MCF 10A (cell line): ENCODE data around the gene KCNMB2. TPM values are rescaled to one million over a fixed set of nuclear protein-coding genes. Genes with fewer than 3 reads are reported as not detected.

Experiments used
- BruUV-seq: library from RNA; stranded (reverse); fragments of 400-500 nt; replicated peaks from 2 replicates; lab custom pipeline; 2021; lab: Mats Ljungman, UMichigan
- CTCF ChIA-PET: fragments of 300-600 bp; sonication (Branson Sonifier 250); formaldehyde crosslinking; extraction: SDS; loops from one replicate; lab custom pipeline; 2021; ENCODE audit warnings: antibody characterized with exemption, inconsistent platforms; lab: Yijun Ruan, JAX
- POLR2A ChIA-PET: fragments of 300-600, 350-650 bp; sonication (Branson Sonifier 250); formaldehyde crosslinking; extraction: SDS; loops from one replicate; lab custom pipeline; 2020; ENCODE audit warnings: antibody characterized with exemption, inconsistent platforms; lab: Yijun Ruan, JAX
- DNase-seq: peaks from one replicate; pipeline ENCODE4 v3.0.0-alpha.2; 2018; ENCODE audit not compliant: unreplicated experiment
- H3K27ac Mint-ChIP-seq: one replicate; pipeline ENCODE4 v1.8.0; 2022; ENCODE audit warnings: mild to moderate bottlenecking, low read depth, mixed read lengths; ENCODE audit not compliant: unreplicated experiment
- H3K27me3 Mint-ChIP-seq: one replicate; pipeline ENCODE4 v1.8.0; 2022; ENCODE audit warnings: mixed read lengths; ENCODE audit not compliant: insufficient read depth, unreplicated experiment
- H3K36me3 Mint-ChIP-seq: one replicate; pipeline ENCODE4 v1.8.0; 2022; ENCODE audit warnings: mild to moderate bottlenecking, moderate library complexity, mixed read lengths; ENCODE audit not compliant: insufficient read depth, unreplicated experiment
- H3K4me1 Mint-ChIP-seq: one replicate; pipeline ENCODE4 v1.8.0; 2022; ENCODE audit warnings: mixed read lengths; ENCODE audit not compliant: insufficient read depth, unreplicated experiment
- H3K4me3 Mint-ChIP-seq: one replicate; pipeline ENCODE4 v1.8.0; 2022; ENCODE audit warnings: mild to moderate bottlenecking, moderate library complexity, mixed read lengths; ENCODE audit not compliant: unreplicated experiment
- H3K9me3 Mint-ChIP-seq: one replicate; pipeline ENCODE4 v1.8.0; 2022; ENCODE audit warnings: mixed read lengths; ENCODE audit not compliant: unreplicated experiment
- intact Hi-C: fragments of 100-400 bp; cut with micrococcal nuclease; formaldehyde crosslinking; loops from 2 replicates; pipeline ENCODE4 v1.14.1; 2022
- total RNA-seq: library from RNA; stranded (reverse); gene quantifications from 2 replicates; pipeline ENCODE4 v1.2.3, GENCODE V29; 2022
- TF ChIP-seq, protein P1 (sequence below): fragments of 200-600 bp; IDR thresholded peaks from one replicate; pipeline ENCODE4 v1.8.0; 2022; ENCODE audit warnings: antibody characterized with exemption, mild to moderate bottlenecking; ENCODE audit not compliant: unreplicated experiment

Gene KCNMB2
- total RNA-seq, 1 experiment from 2014 or later, result not detected

DNA sequence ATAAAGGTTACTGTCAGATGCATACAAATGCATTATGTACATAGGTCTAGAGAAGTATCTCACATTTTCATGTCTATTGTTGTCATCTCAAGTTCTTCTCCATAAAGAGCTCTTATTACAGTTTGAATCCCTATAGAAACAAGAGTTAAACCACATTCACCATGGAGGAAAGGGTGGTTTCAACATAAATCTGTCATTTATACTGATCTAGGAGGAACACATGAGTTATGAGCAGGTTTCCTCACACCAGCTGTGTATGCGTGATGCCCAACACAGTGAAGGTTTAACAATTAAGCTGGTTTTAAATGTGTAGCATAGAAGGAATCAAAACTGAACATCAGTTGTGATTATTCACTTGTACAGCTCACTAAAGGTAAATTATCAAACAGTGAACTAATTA lies 251.7 kb downstream of the KCNMB2 start:
- TF ChIP-seq, protein P1, sequence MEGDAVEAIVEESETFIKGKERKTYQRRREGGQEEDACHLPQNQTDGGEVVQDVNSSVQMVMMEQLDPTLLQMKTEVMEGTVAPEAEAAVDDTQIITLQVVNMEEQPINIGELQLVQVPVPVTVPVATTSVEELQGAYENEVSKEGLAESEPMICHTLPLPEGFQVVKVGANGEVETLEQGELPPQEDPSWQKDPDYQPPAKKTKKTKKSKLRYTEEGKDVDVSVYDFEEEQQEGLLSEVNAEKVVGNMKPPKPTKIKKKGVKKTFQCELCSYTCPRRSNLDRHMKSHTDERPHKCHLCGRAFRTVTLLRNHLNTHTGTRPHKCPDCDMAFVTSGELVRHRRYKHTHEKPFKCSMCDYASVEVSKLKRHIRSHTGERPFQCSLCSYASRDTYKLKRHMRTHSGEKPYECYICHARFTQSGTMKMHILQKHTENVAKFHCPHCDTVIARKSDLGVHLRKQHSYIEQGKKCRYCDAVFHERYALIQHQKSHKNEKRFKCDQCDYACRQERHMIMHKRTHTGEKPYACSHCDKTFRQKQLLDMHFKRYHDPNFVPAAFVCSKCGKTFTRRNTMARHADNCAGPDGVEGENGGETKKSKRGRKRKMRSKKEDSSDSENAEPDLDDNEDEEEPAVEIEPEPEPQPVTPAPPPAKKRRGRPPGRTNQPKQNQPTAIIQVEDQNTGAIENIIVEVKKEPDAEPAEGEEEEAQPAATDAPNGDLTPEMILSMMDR, result no peak
- H3K27ac Mint-ChIP-seq, result no peak overlapping the region
- H3K27me3 Mint-ChIP-seq, result no peaks in the 10 kb centered on the region
- no peak overlapping the region for H3K4me3 Mint-ChIP-seq
- no peaks in the 10 kb centered on the region for H3K4me1 Mint-ChIP-seq
- no TSS peak for BruUV-seq
- no peak for DNase-seq
- intact Hi-C loops, result no loop called here
- ChIA-PET CTCF (interaction anchor here (0.6 kb wide), 1 partner anchor 175 kb away, joined by 3 read pairs; no protein-coding TSS in a partner anchor), POLR2A (no interaction called here)
- H3K36me3 Mint-ChIP-seq, result no peaks in the 10 kb centered on the region
- no peaks in the 10 kb centered on the region for H3K9me3 Mint-ChIP-seq

DNA sequence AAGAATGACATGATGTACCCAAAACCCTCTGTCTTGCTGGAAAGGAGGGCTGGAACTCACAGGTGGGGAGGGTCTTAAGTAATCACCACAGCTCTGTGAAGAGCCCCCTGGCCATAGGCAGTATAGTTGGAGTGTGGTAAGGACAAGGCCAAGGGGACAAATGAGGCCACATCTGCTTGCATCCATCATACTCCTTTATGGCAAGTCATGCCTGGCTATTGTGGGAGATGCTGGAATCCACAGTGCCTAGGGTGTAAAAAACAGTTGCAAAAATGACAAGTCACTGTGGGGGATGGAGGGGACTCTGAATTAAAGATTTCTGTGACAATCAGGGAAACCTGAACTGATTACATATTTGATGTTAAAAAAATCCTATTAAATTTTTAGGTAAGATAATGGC lies 258.5 kb downstream of the KCNMB2 start:
- no peaks in the 10 kb centered on the region for H3K27me3 Mint-ChIP-seq
- ChIA-PET CTCF (no interaction called here), POLR2A (no interaction called here)

DNA sequence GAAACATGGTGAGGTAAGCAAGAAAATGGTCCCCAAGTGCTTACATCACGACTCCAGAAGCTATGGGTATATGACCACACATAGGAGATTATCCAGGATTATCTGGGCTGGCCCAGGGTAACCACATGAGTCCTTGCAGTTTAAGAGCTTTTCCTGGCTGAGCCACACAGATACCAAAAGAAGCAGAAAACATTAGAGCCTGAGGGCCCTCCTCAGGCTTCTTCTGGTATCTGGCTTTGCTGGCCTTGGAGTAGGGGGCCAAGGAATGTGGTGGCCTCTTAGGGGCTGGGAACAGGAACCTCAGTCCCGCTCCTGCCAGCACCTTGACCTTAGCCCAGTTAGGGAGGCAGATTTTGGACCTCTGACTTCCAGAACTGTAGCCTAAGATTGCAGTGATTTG lies 259.1 kb downstream of the KCNMB2 start:
- Mint-ChIP-seq H3K27me3 (no peaks in the 10 kb centered on the region), H3K4me1 (no peaks in the 10 kb centered on the region), H3K4me3 (no peak overlapping the region), H3K36me3 (no peaks in the 10 kb centered on the region), H3K9me3 (no peaks in the 10 kb centered on the region), H3K27ac (no peak overlapping the region)
- intact Hi-C loops, result no loop called here
- no peak for DNase-seq
- ChIA-PET CTCF (no interaction called here), POLR2A (no interaction called here)
- no TSS peak for BruUV-seq
- TF ChIP-seq, protein P1, result no peak

More for the DNA sequence above, 258.5 kb downstream of the KCNMB2 start:
- DNase-seq, result no peak
- BruUV-seq, result no TSS peak
- H3K4me1 Mint-ChIP-seq, result no peaks in the 10 kb centered on the region
- intact Hi-C loops, result no loop called here
- H3K36me3 Mint-ChIP-seq, result no peaks in the 10 kb centered on the region
- TF ChIP-seq, protein P1, result no peak
- H3K27ac Mint-ChIP-seq, result no peak overlapping the region
- no peaks in the 10 kb centered on the region for H3K9me3 Mint-ChIP-seq
- no peak overlapping the region for H3K4me3 Mint-ChIP-seq

DNA sequence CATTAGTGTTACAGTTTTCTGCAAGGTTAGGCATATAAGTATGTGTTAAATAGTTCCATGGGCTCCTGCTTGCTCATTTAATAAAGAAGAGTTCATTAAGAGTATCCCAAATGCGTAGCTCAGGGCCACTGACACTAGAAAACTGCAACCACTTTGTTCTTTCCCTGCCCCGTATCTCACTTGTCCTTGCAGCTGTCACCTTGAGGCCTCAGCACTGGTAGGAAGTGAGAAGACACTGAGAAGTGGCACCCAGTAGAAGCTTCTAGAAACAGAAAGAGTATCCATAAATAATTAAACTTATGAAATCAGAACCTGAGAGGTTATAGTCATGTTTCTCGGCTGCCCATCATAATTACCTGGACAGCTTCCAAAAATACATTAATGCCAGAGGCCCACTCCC lies 266.0 kb downstream of the KCNMB2 start:
- H3K27ac Mint-ChIP-seq, result no peak overlapping the region
- ChIA-PET POLR2A (no interaction called here), CTCF (no interaction called here)
- intact Hi-C loops, result no loop called here
- H3K4me1 Mint-ChIP-seq, result peaks cover 6% of the 10 kb centered on the region
- BruUV-seq, result no TSS peak
- H3K9me3 Mint-ChIP-seq, result no peaks in the 10 kb centered on the region
- H3K36me3 Mint-ChIP-seq, result no peaks in the 10 kb centered on the region
- H3K4me3 Mint-ChIP-seq, result no peak overlapping the region
- TF ChIP-seq, protein P1, result no peak
- DNase-seq, result no peak
- H3K27me3 Mint-ChIP-seq, result no peaks in the 10 kb centered on the region
